Measurements from ENCODE around the gene DOK5.

Gene DOK5

DNA sequence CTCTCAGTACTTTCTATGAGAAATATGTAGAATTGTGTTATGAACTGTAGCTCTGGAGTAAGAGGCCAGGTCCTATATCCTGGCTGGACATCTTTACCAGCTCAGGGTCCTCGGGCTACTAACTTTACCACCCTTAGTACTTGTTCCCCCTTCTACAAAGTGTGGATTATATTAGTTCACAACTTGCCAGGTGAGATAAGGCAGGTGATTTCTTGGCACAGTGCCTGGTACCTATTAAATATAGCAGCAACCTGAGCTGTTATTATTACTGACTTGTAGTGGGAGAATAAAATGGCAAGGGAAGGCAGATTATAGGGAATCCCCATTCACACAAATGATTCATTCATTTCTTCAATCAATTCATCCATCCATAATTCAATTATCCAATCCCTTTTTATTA, 150.1 kb downstream of the DOK5 start:
- H3F3A ChIP-seq (ENCODE audit: insufficient read depth), result no peaks in the 10 kb centered on the region
- H4K20me1 ChIP-seq (ENCODE audit: low read depth, low read length), result no peaks in the 10 kb centered on the region
- TF ChIP-seq EZH2phosphoT487 (conservative IDR thresholded peaks at IDR 0.05; ENCODE audit: low read length) (no peak), CTCF (IDR thresholded peaks at IDR 0.05; ENCODE audit: insufficient read depth, low read length, poor library complexity, severe bottlenecking) (no peak)
- H3K79me2 ChIP-seq (ENCODE audit: insufficient read depth, low read length), result no peaks in the 10 kb centered on the region
- no peak overlapping the region for H3K4me3 ChIP-seq (ENCODE audit: insufficient read depth, low read length, poor library complexity, severe bottlenecking)
- H3K4me2 ChIP-seq (ENCODE audit: low read depth, low read length, poor library complexity, severe bottlenecking), result no peak overlapping the region
- no peak overlapping the region for H3K9ac ChIP-seq (ENCODE audit: low read length)
- H3K27me3 ChIP-seq (ENCODE audit: low read length), result no peaks in the 10 kb centered on the region
- H3K27ac ChIP-seq (ENCODE audit: low read depth, low read length), result no peak overlapping the region
- H2AFZ ChIP-seq (ENCODE audit: low read depth, low read length, severe bottlenecking), result no peak overlapping the region
- no peaks in the 10 kb centered on the region for H3K36me3 ChIP-seq (ENCODE audit: low read length)
- H3K9me2 ChIP-seq (replicated peaks; ENCODE audit: insufficient read depth, low read length), result no peaks in the 10 kb centered on the region
- no peaks in the 10 kb centered on the region for H3K9me3 ChIP-seq (ENCODE audit: insufficient read depth, low read length)

DNA sequence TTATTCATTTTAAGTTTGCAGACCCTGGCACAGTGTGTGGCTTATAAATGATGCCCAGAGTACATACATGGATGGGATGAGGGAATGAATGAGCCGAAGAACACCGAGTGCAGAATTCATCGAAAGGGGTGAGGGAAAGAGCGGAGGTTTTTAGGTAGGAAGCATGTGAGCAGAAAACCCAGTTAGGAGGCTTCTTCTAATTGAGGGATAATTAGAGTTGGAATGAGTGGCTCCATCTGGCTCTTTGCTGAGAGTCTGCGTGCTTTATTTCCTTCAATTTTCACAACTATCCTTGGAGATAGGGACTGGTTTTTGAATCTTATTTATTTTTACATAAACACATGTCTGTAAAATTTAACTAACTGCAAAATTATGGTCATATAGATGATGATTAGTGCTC, 150.7 kb downstream of the DOK5 start:
- Histone ChIP-seq H3K9me3 (ENCODE audit: insufficient read depth, low read length) (no peaks in the 10 kb centered on the region), H3K4me2 (ENCODE audit: low read depth, low read length, poor library complexity, severe bottlenecking) (no peak overlapping the region), H3K79me2 (ENCODE audit: insufficient read depth, low read length) (no peaks in the 10 kb centered on the region), H3K9me2 (replicated peaks; ENCODE audit: insufficient read depth, low read length) (no peaks in the 10 kb centered on the region), H3K9ac (ENCODE audit: low read length) (no peak overlapping the region), H3K36me3 (ENCODE audit: low read length) (no peaks in the 10 kb centered on the region), H4K20me1 (ENCODE audit: low read depth, low read length) (no peaks in the 10 kb centered on the region), H3K27me3 (ENCODE audit: low read length) (no peaks in the 10 kb centered on the region), H3K4me3 (ENCODE audit: insufficient read depth, low read length, poor library complexity, severe bottlenecking) (no peak overlapping the region), H2AFZ (ENCODE audit: low read depth, low read length, severe bottlenecking) (no peak overlapping the region), H3F3A (ENCODE audit: insufficient read depth) (no peaks in the 10 kb centered on the region), H3K27ac (ENCODE audit: low read depth, low read length) (no peak overlapping the region)
- TF ChIP-seq CTCF (IDR thresholded peaks at IDR 0.05; ENCODE audit: insufficient read depth, low read length, poor library complexity, severe bottlenecking) (no peak), EZH2phosphoT487 (conservative IDR thresholded peaks at IDR 0.05; ENCODE audit: low read length) (no peak)

DNA sequence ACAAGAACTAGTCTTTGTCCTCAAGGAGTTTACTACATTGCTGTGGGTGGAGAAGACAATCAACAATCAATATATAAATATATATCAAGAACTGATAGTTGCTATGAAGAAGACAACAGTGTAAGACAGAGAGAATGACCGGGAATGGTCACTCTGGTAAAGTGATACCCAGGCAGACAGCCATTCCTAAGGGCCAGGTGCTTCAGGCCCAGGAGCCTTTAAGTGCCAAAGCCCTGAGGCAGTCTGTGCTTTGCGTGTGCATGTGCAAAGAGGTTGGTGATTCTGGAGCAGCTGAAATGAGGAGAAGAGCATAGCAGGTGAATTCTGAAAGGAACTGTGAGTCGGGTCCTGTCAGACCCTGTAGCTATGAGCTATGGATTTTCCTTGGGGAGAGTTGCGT, 154.2 kb downstream of the DOK5 start:
- no peaks in the 10 kb centered on the region for H3K79me2 ChIP-seq (ENCODE audit: insufficient read depth, low read length)
- H3K9me2 ChIP-seq (replicated peaks; ENCODE audit: insufficient read depth, low read length), result no peaks in the 10 kb centered on the region
- no peak overlapping the region for H3K4me3 ChIP-seq (ENCODE audit: insufficient read depth, low read length, poor library complexity, severe bottlenecking)
- H3K36me3 ChIP-seq (ENCODE audit: low read length), result no peaks in the 10 kb centered on the region
- H4K20me1 ChIP-seq (ENCODE audit: low read depth, low read length), result no peaks in the 10 kb centered on the region
- TF ChIP-seq EZH2phosphoT487 (conservative IDR thresholded peaks at IDR 0.05; ENCODE audit: low read length), result no peak
- TF ChIP-seq CTCF (IDR thresholded peaks at IDR 0.05; ENCODE audit: insufficient read depth, low read length, poor library complexity, severe bottlenecking), result no peak
- H3K9ac ChIP-seq (ENCODE audit: low read length), result no peak overlapping the region
- H3K4me2 ChIP-seq (ENCODE audit: low read depth, low read length, poor library complexity, severe bottlenecking), result no peak overlapping the region
- H2AFZ ChIP-seq (ENCODE audit: low read depth, low read length, severe bottlenecking), result no peak overlapping the region
- H3F3A ChIP-seq (ENCODE audit: insufficient read depth), result no peaks in the 10 kb centered on the region
- H3K27me3 ChIP-seq (ENCODE audit: low read length), result no peaks in the 10 kb centered on the region
- no peaks in the 10 kb centered on the region for H3K9me3 ChIP-seq (ENCODE audit: insufficient read depth, low read length)
- H3K27ac ChIP-seq (ENCODE audit: low read depth, low read length), result no peak overlapping the region

DNA sequence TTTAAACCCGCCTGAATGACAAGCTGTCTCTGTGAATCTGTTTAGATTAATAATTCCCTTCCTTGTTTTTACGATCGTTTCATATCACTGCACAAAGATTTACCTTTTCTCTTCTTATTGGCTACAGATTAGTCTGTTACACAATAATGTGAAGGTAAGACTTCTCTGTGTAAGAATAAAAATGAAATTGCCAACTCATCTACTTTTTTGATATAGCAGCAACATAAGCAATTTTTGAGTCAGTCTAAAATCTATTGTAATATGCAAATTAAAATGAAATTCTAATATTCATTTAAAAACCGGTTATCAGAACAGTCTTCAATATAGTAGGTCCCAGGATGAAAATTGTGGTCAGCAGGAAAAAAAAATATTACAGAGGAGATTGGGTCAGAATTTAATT, 155.2 kb downstream of the DOK5 start:
- no peaks in the 10 kb centered on the region for H4K20me1 ChIP-seq (ENCODE audit: low read depth, low read length)
- no peaks in the 10 kb centered on the region for H3K9me3 ChIP-seq (ENCODE audit: insufficient read depth, low read length)
- H2AFZ ChIP-seq (ENCODE audit: low read depth, low read length, severe bottlenecking), result no peak overlapping the region
- no peaks in the 10 kb centered on the region for H3K27me3 ChIP-seq (ENCODE audit: low read length)
- no peak overlapping the region for H3K4me2 ChIP-seq (ENCODE audit: low read depth, low read length, poor library complexity, severe bottlenecking)
- H3F3A ChIP-seq (ENCODE audit: insufficient read depth), result no peaks in the 10 kb centered on the region
- H3K9me2 ChIP-seq (replicated peaks; ENCODE audit: insufficient read depth, low read length), result no peaks in the 10 kb centered on the region
- no peak for TF ChIP-seq EZH2phosphoT487 (conservative IDR thresholded peaks at IDR 0.05; ENCODE audit: low read length)
- no peak for TF ChIP-seq CTCF (IDR thresholded peaks at IDR 0.05; ENCODE audit: insufficient read depth, low read length, poor library complexity, severe bottlenecking)
- no peak overlapping the region for H3K27ac ChIP-seq (ENCODE audit: low read depth, low read length)
- no peak overlapping the region for H3K4me3 ChIP-seq (ENCODE audit: insufficient read depth, low read length, poor library complexity, severe bottlenecking)
- H3K79me2 ChIP-seq (ENCODE audit: insufficient read depth, low read length), result no peaks in the 10 kb centered on the region
- H3K9ac ChIP-seq (ENCODE audit: low read length), result no peak overlapping the region
- no peaks in the 10 kb centered on the region for H3K36me3 ChIP-seq (ENCODE audit: low read length)

All from SU-DHL-6 (cell line).